Measurements from ENCODE around the gene RNF13. TPM values are rescaled to one million over a fixed set of nuclear protein-coding genes. Genes with fewer than 3 reads are reported as not detected.

RNF13 gene
- total RNA-seq, 1 experiment from 2014 or later = 108 TPM

DNA sequence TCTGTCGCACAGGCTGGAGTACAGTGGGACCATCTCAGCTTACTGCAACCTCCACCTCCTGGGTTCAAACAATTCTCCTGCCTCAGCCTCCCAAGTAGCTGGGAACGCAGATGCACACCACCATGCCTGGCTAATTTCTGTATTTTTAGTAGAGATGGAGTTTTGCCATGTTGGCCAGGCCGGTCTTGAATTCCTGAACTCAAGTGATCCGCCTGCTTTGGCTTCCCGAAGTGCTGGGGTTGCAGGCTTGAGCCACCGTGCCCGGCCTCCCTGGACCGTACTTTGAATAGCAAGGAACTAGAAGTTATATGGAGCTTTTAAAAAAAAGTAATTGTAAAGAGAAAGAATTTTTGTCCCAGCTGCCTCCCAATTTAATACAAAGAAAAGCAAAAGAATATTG is 12.3 kb upstream of the RNF13 start:
- Mint-ChIP-seq H3K27ac (ENCODE audit: unreplicated experiment) (no peak overlapping the region), H3K9me3 (ENCODE audit: low read depth, unreplicated experiment) (peaks cover 8% of the 10 kb centered on the region), H3K4me3 (ENCODE audit: low read depth, unreplicated experiment) (no peak overlapping the region), H3K36me3 (ENCODE audit: insufficient read depth, unreplicated experiment) (no peaks in the 10 kb centered on the region), H3K4me1 (ENCODE audit: low read depth, unreplicated experiment) (peaks cover 18% of the 10 kb centered on the region), H3K27me3 (ENCODE audit: unreplicated experiment) (no peaks in the 10 kb centered on the region)
- intact Hi-C loops (cut with micrococcal nuclease; ENCODE audit: unreplicated experiment) = no loop called here
- CTCF ChIA-PET = interaction anchor here (0.7 to 1.6 kb wide), 3 partner anchors 11 to 35 kb away, joined by 3 to 5 read pairs (median 4); no protein-coding TSS in a partner anchor
- DNase-seq = no peak
- BruUV-seq (replicated peaks) = no TSS peak
- TF ChIP-seq, protein P1, sequence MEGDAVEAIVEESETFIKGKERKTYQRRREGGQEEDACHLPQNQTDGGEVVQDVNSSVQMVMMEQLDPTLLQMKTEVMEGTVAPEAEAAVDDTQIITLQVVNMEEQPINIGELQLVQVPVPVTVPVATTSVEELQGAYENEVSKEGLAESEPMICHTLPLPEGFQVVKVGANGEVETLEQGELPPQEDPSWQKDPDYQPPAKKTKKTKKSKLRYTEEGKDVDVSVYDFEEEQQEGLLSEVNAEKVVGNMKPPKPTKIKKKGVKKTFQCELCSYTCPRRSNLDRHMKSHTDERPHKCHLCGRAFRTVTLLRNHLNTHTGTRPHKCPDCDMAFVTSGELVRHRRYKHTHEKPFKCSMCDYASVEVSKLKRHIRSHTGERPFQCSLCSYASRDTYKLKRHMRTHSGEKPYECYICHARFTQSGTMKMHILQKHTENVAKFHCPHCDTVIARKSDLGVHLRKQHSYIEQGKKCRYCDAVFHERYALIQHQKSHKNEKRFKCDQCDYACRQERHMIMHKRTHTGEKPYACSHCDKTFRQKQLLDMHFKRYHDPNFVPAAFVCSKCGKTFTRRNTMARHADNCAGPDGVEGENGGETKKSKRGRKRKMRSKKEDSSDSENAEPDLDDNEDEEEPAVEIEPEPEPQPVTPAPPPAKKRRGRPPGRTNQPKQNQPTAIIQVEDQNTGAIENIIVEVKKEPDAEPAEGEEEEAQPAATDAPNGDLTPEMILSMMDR (IDR thresholded peaks at IDR 0.05; ENCODE audit: unreplicated experiment) = no peak

DNA sequence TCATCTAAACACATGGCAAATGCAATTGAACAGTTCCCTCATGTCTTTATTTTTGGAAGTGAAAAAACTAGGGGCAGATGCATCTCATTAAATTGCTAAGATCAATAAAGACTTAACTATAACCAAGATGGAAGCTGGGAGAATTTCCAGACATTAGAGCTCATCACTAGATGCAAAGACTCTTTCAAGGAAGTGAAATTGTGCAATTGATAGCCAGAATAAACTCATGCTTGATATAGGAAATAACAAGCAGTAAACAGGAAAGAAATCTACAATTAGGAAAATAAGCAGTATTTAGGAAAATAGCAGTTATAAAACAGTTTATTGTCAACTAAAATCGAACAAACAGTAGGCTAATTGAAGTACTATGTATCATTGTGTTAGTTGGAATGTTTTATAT is 11.8 kb upstream of the RNF13 start:
- Mint-ChIP-seq H3K4me3 (ENCODE audit: low read depth, unreplicated experiment) (no peak overlapping the region), H3K36me3 (ENCODE audit: insufficient read depth, unreplicated experiment) (no peaks in the 10 kb centered on the region), H3K4me1 (ENCODE audit: low read depth, unreplicated experiment) (peaks cover 18% of the 10 kb centered on the region), H3K27me3 (ENCODE audit: unreplicated experiment) (no peaks in the 10 kb centered on the region), H3K27ac (ENCODE audit: unreplicated experiment) (no peak overlapping the region), H3K9me3 (ENCODE audit: low read depth, unreplicated experiment) (peaks cover 8% of the 10 kb centered on the region)
- TF ChIP-seq, protein P1 (IDR thresholded peaks at IDR 0.05; ENCODE audit: unreplicated experiment) = no peak
- intact Hi-C loops (cut with micrococcal nuclease; ENCODE audit: unreplicated experiment) = no loop called here
- no peak for DNase-seq
- CTCF ChIA-PET = interaction anchor here (0.7 to 1.6 kb wide), 4 partner anchors 10 to 246 kb away, joined by 3 to 5 read pairs (median 4); no protein-coding TSS in a partner anchor
- no TSS peak for BruUV-seq (replicated peaks)

DNA sequence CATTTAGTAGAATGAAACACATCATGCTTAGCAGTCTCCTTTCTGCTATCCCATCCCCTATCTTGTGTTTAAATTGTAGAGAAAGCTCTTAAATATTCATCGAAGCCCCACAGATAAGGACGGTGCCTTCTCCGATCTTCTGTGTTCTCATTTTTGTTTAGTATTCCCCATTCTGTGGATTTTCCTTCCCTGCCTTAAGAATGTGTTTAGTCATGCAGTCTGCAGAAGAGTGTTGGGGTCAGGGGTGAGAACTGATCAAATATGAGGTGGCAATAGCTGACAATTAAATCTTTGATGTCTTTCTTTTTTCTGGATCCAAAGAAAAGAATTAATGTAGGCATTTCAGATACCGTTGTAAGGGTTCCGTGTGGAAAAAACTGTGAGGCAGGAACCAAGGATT is 11.4 kb upstream of the RNF13 start:
- Mint-ChIP-seq H3K4me3 (ENCODE audit: low read depth, unreplicated experiment) (no peak overlapping the region), H3K9me3 (ENCODE audit: low read depth, unreplicated experiment) (peaks cover 8% of the 10 kb centered on the region), H3K27ac (ENCODE audit: unreplicated experiment) (no peak overlapping the region), H3K27me3 (ENCODE audit: unreplicated experiment) (no peaks in the 10 kb centered on the region), H3K4me1 (ENCODE audit: low read depth, unreplicated experiment) (peaks cover 18% of the 10 kb centered on the region), H3K36me3 (ENCODE audit: insufficient read depth, unreplicated experiment) (no peaks in the 10 kb centered on the region)
- CTCF ChIA-PET = interaction anchor here (1.3 to 1.6 kb wide), 3 partner anchors 18 to 246 kb away, joined by 3 to 5 read pairs (median 4); no protein-coding TSS in a partner anchor
- no peak for DNase-seq
- TF ChIP-seq, protein P1 (IDR thresholded peaks at IDR 0.05; ENCODE audit: unreplicated experiment) = no peak
- no TSS peak for BruUV-seq (replicated peaks)
- intact Hi-C loops (cut with micrococcal nuclease; ENCODE audit: unreplicated experiment) = no loop called here

DNA sequence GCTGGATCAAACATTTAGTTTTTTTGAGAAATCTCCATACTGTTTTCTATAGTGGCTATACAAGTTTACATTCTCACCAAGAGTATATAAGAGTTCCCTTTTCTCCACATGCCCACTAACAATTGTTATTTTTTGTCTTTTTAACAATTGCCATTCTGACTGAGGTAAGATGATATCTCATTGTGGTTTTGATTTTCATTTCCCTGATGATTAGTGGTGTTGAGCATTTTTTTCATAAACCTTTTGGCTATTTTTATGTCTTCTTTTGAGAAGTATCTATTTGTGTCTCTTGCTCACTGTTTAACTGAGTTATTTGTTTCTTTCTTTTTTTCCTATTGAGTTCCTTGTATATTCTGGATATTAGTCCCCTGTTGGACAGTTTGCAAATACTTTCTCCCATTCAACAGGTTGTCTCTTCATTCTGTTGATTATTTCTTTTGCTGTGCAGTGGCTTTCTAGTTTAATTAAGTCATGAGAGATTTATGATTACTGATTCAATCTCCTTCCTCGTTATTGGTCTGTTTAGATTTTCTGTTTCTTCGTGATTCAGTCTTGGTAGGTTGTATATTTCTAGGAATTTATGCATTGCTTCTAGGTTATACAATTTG is 6.7 kb upstream of the RNF13 start:
- CTCF ChIA-PET = no interaction called here
- TF ChIP-seq, protein P1 (IDR thresholded peaks at IDR 0.05; ENCODE audit: unreplicated experiment) = no peak
- Mint-ChIP-seq H3K4me1 (ENCODE audit: low read depth, unreplicated experiment) (peaks cover 14% of the 10 kb centered on the region), H3K4me3 (ENCODE audit: low read depth, unreplicated experiment) (no peak overlapping the region), H3K36me3 (ENCODE audit: insufficient read depth, unreplicated experiment) (no peaks in the 10 kb centered on the region), H3K9me3 (ENCODE audit: low read depth, unreplicated experiment) (no peaks in the 10 kb centered on the region), H3K27me3 (ENCODE audit: unreplicated experiment) (no peaks in the 10 kb centered on the region), H3K27ac (ENCODE audit: unreplicated experiment) (no peak overlapping the region)
- intact Hi-C loops (cut with micrococcal nuclease; ENCODE audit: unreplicated experiment) = no loop called here
- no TSS peak for BruUV-seq (replicated peaks)
- DNase-seq = no peak
